Cardiac fibroblast (primary cell): Measurements from ENCODE around the gene SLC8A3.

Experiments
- DNase-seq, 2 donors: peaks; one replicate each; pipeline versions ENCODE4 v3.0.0 to v3.0.0-alpha.2; 2010; ENCODE audit warnings: low read depth in 2 of 2
- H3K4me3 ChIP-seq, 2 donors: replicated peaks in 1 of 2; 1 replicate in 1 of 2; 2 replicates in 1 of 2; pipeline ENCODE4 v1.5.1; 2011; ENCODE audit warnings: low read depth in 2 of 2, low read length in 2 of 2, mild to moderate bottlenecking in 2 of 2, moderate library complexity in 1 of 2
- TF ChIP-seq, protein P1 (sequence below): IDR thresholded peaks from one replicate; pipeline ENCODE4 v1.5.1; 2011; ENCODE audit warnings: low read depth, mild to moderate bottlenecking, low read length, inconsistent platforms

SLC8A3 gene

GRCh38 chr14:70162358-70162757 lies 26.4 kb downstream of the SLC8A3 start:
- H3K4me3 ChIP-seq: no peak overlapping the region
- TF ChIP-seq, protein P1, sequence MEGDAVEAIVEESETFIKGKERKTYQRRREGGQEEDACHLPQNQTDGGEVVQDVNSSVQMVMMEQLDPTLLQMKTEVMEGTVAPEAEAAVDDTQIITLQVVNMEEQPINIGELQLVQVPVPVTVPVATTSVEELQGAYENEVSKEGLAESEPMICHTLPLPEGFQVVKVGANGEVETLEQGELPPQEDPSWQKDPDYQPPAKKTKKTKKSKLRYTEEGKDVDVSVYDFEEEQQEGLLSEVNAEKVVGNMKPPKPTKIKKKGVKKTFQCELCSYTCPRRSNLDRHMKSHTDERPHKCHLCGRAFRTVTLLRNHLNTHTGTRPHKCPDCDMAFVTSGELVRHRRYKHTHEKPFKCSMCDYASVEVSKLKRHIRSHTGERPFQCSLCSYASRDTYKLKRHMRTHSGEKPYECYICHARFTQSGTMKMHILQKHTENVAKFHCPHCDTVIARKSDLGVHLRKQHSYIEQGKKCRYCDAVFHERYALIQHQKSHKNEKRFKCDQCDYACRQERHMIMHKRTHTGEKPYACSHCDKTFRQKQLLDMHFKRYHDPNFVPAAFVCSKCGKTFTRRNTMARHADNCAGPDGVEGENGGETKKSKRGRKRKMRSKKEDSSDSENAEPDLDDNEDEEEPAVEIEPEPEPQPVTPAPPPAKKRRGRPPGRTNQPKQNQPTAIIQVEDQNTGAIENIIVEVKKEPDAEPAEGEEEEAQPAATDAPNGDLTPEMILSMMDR: no peak
- DNase-seq: no peak

GRCh38 chr14:70156592-70156991 lies 32.2 kb downstream of the SLC8A3 start:
- H3K4me3 ChIP-seq: no peak overlapping the region
- no peak for DNase-seq
- TF ChIP-seq, protein P1: no peak

DNA sequence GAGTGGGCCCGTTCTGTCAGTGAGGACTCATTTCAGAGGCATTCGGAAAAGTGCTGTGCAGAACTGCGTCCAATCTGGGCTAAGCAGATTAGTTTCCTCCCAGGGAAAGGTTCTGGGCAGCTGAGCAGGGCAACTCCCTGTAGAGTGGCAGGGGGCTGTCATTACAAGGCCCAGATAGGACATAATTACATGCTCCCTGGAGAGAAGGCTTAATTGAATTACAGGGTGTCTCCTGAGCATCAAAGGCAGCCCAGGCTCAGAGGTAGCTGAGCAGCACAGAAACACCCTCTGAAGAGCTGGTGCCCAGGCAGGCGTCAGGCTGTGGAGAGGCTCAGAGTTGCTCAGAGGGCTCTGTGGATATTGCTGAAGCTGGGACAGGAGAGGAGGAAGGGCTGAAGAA lies 36.0 kb downstream of the SLC8A3 start:
- TF ChIP-seq, protein P1: no peak
- DNase-seq: no peak
- H3K4me3 ChIP-seq: no peak overlapping the region

GRCh38 chr14:70152081-70152480 lies 36.7 kb downstream of the SLC8A3 start:
- TF ChIP-seq, protein P1: no peak
- H3K4me3 ChIP-seq: no peak overlapping the region
- DNase-seq: no peak

DNA sequence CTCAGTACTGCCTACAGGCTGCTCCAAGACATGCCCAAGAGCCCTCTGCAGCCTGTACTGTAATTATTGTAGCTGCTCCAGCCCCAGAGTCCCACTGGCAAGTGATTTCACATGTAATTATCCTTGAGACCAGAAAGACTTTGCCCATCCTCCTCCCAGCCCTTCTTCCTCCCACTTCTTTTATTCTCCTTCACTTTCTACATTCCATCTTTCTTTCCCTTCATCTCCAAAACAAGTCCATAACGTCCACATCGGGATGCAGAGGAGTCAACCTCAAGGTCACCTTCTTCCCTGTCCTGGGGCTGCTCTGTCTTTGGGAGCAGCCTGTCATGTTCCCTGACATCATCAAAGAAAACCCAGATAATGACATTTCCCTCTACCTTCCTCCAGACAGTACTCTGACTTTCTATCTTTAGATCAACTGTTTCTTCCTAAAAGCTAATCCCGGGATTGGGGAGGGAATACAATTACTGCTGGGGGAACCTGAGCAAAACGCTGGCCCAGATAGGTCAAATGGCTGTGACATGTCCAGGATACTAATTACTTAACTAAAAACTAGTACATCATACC lies 39.1 kb downstream of the SLC8A3 start:
- no peak for DNase-seq

GRCh38 chr14:70148911-70149595 lies 39.7 kb downstream of the SLC8A3 start:
- no peak overlapping the region for H3K4me3 ChIP-seq
- no peak for DNase-seq
- TF ChIP-seq, protein P1: no peak

More for the DNA sequence above, 39.1 kb downstream of the SLC8A3 start:
- TF ChIP-seq, protein P1: no peak
- no peak overlapping the region for H3K4me3 ChIP-seq
